ENCODE measurements around the gene FAM3D.

FAM3D gene

DNA sequence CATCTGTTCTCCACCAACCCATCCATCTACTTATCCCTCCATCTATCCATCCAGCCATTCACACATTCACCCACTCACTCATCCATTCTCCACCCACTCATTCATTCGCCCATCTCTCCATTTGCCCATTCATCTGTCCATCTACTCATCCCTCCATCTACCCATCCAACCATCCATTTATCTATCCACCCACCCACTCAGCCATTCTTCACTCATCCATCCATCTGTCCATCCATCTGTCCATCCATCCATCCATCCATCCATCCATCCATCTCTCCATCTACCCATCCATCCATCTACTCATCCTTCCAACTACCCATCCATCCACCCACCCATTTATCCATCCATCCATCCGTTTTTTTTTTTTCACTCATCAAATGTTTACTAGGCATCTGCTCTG is 13.9 kb downstream of the FAM3D start:
- no peak for DNase-seq

DNA sequence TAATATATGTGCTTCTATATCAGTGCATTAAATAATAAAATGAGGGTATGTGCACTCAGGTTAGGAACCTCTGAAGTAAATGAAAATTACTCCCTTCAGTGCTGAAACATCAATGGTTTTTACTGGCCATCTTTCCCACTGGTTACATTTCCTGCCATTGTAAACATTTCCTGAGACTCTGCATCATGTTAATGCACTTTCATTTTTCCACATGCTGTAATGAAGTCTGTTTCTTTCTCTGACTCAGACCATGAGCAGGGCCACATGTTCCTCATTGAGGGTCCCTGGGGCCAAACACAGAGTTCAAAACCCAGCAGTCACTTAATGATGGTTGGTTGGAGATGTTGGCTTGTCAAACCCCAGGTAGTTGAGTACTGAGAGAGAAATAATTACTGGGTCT is 15.3 kb downstream of the FAM3D start:
- no peak for DNase-seq

DNA sequence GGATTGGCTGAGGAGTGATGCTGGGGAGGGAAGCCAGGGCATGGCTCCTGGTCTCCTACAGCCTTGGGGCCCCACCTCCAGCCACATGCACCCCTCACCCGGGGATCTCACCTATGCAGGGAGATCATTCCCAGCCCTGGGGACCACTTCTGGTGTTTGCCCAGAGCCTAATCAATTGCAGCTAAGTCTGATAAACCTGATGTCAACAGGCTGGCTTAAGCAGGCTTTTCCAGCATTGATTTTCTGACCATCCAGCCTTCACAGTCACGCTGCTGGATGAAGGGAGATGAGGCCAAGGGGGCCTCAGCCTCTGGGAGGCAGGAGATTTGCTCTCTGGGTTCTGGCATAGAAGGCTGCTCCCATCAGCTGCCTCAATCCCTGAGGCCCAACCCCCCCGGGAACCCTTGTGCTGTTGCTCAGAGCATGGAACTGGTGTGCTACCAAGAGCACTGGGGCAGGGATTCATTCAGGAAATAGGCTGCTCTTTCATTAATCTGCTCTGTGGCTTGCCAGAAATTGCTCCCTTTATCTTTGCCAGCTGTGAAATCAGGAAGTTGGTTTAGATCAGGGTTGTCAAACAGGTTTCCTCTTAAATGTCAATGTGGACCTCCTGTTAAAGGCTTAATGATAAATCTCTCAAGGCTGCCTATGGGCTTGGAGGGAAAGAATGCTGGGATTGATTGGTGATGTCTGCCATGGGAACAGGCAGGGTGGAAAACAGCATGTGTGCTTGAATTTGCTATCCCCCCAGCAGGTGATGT is 19.0 kb downstream of the FAM3D start:
- no peak for DNase-seq

DNA sequence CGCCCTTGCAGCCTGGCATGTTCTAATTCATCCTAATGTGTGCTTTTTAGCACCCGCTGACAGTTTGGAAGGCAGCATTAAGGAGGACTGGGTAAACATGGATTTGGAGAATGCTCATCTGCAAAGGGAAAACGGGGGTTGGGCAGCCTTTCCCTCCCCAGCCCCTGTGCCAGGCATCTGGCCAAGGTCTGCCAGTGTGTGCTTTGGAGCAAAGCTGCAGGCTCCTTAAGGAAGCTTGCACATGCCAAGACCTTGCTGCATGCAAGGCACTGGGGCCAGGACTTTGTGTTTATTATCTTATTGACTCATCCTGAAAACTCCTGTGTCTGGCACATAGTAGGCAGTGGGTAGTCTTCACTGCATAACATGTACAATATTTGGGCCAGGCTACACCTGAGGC is 20.1 kb downstream of the FAM3D start:
- DNase-seq: no peak

DNA sequence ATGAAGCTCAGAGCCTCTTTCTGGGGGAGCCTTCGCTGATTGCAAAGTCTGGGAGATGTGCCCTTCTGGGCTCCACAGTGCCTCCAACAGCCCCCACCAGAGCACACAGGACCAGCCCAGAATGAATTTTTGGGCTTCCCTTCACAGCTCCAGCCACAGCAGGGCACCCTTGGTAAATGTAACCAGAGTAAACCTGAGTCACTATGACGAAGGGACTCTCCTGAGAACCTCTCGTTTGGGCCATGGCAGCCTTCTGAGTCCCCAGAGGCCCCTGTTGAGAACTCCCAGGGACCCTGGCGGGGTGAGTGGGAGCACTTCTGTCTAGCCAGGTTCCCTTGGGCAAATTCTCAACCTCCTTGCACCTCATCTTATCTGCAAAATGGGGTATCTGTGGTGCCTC is 20.8 kb downstream of the FAM3D start:
- DNase-seq: no peak

DNA sequence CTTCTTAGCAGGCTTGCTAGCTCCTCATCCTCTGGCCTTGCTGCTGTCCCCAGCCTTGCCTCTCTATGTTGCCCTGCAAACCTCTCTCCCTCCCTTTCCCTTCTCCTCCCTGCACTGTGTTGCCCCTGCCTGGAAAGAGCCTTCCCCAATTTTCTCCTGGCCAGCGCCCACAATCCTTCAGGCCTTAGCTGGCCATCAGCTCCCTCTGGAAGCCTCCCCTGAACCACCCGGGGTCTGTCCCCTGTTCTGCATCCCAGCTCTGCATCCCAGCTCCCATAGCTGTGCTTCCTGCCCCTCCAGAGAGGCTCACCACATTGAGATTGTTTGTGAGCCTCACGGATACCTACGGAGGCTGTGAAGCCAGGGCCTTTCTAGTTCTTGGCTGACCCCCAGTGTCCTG is 23.7 kb downstream of the FAM3D start:
- DNase-seq: no peak

DNA sequence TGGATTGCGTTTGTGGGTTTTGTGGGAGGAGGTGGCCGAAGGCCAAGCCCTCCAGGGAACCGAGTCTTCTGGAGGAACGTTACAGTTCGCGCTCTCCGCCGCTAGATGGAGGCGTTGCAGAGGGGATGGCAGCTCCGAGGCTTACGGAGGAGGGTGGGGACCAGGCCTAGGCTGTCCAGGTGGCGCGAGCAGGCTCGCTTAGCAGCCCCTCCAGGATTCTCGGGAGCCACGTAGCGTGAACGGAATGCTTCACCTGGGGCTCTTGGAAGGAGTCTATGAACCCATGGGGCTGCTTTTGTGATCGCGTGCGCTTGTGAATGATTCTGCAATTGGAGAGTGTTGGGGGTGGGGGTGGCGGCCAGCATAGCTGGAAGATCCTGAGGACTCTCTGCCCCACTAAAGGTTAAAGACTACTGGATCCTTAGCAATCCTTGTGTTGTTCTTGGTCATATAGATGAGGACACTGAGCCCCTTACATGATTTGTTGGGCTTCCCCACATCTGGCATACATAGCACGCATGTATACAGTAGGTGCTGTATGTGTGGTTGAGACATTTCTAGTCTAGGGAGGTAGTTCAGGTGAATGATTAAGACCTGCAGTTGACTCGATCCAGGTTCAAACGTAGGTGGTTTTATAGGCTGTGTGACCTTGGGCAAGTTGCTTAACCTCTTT is 25.7 kb downstream of the FAM3D start:
- DNase-seq: peak; percentile 91

DNA sequence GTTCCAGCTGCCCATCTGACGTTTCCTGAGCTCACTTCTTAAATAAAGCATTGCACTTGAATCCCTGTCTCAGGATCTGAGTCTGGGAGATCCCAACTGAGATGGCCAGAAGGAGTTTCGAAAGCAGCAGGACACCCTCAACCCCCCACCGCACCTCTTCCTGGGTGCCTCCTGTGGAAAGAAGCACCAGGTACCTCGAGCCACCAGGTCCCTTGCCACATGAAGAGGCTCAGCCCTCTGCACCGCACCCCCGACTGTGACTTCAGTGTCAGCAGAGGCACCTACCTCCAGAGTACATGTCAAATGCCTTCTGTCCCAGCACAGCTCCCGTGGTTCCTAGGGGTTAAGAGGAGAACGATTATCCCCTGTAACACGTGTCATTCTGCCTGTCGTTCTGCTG is 26.7 kb downstream of the FAM3D start:
- DNase-seq: no peak

DNA sequence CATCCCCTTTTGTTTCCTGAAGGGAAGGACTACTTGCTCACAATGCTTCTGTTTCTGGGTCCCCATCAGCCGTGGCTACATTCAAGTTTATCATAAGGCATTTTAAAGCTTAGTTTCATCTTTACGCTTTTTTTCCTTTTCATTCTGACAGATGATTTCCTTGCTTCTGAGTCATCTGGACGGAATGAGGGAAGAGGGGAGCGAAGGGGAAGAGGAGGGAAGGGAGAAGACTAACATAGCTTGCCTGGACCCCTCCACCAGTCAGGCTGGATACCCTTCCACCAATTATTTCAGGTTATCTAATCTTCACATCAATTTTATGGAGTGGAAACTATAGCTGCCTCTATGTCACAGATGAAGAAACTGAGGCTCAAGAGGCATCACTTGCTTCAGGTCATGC is 27.6 kb downstream of the FAM3D start:
- no peak for DNase-seq

DNA sequence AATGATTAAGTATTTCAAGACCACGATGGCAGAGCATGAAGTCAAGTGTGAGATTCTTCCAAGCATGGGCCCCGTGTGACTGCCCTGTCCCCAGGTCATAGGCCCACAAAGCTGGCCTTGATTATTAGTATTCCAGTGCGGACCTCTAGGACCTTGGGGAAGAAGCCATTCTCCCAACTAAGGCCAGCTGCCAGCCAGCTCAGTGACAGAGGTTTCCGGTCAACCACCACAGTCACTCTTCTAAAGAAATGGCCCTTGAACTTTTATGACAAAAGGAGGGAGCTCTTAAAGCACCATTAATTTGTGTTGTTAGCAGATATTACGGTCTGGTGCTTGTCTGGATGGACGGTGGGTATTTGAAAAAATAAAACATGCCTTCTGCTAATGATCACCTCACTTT is 28.0 kb downstream of the FAM3D start:
- no peak for DNase-seq

DNA sequence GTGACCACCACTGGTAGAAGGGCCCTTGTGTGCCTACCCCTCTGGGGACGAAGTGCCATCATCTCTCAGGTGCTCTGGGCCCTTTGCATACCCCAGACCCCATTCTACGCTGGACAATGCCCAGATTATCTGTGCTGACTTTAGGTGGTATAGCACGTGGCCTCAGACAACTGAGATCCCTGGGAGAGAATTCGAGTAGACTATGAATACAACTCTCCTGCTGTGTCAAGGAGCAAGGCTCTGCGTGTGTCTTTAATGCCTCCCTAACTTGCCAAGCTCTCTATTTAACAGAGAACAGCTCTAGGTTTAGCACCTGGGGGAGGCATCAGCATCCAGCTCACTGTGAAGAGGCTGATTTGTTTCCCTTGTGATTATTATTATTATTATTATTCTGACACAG is 29.1 kb downstream of the FAM3D start:
- DNase-seq: no peak

DNA sequence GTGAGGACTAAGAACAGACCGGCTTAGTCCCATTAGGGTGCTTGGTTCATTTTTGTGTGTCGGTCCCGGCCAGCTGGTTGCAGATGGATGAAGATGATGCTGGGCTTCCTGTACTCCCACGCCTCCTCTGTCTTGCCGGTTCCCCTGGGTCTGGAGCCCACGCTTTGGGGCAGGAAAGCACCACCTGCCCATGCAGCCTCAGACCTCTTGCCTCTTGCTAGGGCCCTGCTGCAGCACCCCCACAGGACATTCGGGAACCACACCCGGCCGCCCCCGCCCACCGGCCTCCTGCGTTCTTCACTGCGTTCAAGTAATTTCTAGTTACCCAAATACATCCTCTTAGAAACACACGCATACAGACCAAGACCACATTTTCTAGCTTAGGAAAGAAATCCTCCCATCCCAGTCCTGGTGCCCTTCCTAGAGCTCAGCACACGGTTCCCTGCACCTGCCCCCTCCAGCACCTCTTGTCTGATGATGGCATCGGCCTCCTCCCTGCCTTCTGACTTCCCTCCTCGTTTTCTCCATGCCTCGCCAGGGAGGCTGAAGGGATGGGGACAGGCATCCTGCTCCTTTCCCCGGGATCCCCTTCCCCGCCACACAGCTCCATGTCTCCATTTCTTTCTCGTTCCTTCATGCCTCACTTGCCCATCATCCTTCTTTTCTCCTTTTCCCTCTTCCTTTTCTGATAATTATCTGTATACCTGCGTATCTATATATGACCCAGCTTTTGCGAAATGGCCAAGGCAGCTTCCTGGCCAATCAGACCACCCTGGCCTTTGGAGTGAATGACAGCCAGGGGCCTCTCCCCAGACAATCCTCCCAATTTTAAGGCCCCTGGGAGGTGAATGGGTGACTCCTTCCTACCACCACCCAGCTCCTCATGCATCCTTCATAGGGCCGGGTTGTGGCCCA is 30.9 kb downstream of the FAM3D start:
- DNase-seq: no peak

DNA sequence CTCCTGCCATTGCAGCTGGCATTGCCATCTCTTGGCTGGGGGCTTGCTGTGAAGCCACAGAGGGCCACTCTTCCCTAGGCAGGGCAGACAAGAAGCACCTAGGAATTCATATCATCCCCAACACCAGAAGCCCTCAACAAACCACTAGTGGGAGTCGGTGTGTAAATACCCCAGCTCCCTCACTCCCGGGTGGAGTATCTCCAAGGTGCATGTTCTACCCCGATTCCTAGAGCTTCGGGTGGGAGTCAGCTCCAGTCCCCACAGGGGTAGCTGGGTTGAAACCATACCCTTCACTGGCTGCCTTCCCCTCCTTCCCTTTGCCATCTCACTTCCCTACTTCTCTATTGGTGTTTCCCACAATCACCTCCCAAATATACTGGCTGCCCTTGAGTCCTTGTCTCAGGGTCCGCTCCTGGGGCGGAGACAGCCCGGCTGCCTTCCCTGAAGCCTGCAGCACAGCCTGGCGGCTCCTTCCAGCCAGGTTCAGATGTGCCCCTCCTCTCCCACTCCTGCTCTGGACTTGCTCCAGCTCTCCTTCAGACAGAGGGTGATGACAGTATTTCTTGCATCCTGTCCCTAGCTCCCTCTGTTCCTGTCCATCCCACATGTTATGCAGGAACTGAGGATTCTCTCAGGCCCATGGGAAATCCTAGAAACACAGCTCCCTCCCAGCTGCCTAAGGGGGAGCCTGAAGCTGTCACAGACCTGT is 33.3 kb downstream of the FAM3D start:
- peak; percentile 67 for DNase-seq

DNA sequence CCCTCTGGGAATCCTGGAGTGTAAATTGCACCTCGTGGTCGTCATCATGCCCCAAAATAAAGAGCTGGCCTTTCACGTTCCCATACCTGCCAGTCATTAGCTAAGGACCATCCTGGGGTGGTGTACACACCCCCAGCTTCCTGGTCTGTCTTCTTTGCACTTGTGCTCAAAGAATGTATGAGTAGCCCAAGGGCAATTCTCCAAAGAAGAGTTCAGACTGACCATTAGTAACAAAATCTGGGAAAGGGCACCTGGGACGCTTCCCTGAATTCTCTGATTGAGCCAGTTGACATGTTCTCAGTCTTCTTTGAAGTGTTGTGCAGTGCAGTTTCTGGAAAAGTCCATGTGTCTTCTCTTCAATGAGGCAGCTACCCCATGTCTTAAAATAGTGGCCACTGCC is 34.8 kb downstream of the FAM3D start:
- peak; percentile 64 for DNase-seq

DNA sequence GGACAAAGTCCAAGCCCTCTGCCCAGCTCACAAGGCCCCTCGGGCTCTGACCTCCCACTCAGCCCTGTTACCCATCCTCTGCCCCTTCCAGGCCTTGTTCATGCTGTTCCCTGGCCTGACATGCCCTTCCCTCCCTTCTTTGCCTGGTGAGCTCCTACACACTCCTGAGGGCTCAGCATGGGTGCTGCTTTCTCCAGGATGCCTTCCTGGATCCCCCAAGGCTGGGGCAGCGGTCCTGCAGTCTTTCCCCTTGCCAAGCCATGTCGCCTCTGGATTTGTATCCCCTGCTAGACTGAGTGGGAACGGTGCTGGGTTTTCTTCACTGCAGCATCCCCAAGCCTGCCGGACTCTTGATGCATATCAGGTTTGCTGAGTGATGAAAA is 35.9 kb downstream of the FAM3D start:
- no peak for DNase-seq

DNA sequence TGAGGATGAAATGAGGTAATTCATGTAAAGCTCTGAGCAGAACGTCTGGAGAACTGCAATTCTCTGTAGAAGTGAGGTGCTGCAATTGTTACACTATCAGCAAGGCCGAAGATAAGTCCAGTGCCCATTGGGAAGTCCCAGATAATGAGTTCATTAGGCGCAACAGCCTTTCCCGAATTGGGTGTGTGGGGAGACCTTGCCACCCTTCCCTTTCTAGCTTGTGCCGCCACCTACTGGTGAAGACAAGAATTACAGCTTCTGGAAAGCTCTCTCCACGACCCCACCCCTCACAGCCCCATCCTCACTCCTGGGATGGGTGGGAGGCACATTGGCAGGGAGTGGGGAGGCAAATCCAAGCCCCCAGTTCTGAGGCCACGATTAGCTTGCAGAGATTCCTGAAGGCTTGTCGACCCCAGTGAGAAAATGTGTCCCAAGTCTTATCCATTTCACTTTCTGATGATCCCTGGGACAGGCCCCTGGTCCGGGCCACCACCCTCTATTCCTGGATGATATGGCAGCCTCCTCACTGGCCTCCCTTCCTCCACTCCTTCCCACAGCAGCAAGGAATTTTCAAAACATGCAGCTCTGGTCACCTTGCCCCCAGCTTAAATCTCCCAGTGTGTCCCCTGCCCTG is 36.4 kb downstream of the FAM3D start:
- peak; percentile 77 for DNase-seq

DNA sequence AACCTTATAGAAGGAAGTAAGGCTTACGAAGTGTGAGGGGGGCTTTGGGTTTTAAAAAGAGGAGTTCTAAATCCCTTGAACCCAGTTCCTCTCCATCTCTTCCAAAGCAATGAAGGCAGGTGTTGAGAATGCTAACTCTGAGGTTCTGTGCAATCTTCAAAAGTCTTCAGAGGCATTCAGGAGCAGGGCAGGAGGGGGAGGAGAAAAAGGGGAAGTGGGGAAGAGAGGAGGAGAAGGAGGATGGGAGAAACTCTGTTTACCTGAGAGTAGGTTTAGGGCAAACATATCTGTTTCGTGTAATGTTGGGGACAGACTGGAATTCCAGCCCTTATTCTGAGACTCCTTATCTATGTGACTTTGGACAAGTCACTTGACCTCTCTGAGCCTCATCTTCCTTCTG is 36.9 kb downstream of the FAM3D start:
- no peak for DNase-seq

DNA sequence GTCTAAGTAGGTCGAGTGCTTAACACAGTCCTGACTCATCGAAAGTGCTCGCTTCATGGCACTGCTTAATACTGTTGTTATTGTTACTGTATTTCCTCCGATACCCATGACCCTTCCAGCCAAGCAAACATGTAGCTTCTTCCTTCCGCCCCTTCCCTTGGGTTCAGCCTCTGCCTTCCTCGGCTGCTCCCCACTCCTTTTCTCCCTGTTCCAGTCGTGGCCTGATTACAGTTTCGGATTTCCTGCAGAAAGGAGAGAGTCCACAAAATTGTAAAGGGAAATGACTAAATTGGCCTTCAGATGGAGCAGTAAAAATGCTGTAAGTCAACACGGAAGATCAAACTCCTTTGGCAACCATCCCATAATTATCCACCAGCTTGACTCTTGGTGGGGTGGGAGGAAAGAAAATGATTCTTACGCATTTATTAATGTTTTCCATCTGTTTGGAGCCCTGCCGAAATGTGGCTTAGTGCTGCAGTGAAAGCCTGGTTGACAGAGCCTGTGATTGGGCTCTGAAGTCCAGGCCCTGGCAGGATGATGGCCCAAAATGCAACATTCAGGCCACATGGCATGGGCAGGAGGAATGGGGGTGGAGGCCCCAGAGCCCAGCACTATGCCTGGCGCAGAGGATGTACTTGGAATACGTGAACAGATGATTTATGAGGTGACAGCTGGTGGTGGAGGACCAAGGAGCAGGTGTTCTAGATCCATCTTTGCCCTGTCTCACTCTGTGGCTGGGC is 37.6 kb downstream of the FAM3D start:
- DNase-seq: no peak

DNA sequence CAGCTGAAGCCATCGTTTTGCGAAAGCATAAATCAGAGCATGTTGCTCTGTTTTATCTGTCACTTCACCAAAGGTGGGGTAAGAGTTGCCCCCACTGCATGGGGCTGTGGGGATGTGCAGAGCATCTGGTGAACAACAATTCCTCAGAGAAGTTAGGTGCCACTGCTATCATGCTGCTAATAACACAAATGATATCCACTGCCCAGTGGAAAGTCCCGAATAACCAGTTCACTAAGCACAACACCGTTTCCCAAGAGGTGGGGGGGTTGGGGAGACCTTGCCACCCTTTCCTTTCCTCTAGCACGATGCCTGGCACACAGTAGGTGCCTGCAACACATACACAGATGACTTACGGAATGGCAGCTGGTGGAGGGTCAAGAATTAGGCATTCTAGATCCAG is 38.6 kb downstream of the FAM3D start:
- DNase-seq: no peak

DNA sequence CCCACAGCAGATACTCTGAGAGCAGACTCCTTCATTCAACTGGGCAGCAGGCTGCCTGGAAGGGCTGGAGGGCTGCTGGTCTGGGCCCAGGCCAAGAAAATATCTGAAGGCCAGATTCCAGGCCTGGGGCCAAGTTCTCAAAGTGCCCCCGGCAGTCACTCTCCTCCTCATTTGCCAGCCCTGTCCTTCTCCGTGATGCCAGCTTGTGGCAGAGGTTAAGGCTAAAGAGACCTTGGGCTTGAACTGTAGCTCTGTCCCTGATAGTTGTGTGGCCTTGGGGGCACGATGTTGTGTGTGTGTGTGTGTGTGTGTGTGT is 39.0 kb downstream of the FAM3D start:
- DNase-seq: no peak

DNA sequence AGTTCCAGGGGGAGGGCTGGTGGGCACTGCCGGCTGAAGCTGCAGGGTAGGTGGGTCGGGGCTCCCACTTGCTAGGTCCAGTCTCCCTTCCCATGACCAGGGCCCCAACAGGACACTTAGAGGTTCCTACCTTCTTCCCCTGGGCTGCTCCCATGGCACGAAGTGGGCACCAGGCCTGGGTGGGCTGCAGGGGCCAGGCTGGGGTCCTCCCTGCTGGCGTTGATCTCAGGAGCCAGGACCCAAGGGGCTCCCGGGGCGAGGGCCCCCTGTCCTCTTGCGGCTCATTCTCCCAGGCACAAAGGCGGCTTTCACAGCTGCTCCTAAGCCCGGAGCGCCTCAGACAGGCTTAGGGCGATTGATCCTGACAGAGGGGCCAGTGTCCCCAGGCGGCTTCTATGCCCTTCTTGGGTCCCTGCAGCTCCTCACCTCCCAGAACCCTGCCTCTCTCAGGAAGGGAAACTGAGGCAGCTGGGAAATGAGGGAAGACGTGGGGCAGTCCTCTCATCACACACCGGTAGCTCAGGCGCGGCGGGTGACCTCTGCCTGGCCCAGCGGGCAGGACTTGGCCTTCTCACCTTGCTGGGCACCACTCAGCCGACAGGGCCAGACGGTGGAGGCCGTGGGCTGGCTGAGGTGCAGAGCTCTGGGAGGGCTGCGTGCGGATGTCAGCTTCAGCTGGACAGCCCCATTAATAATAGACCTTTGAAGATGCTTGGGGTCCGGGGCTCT is 39.6 kb downstream of the FAM3D start:
- DNase-seq: no peak

All from islet precursor cell (in vitro differentiated cells).